Spleen (tissue), 11 donors: Measurements from ENCODE around the gene HPS4. TPM values are rescaled to one million over a fixed set of nuclear protein-coding genes. Genes with fewer than 3 reads are reported as not detected.
A peak's percentile ranks its signal among the peaks of the same experiment; 100 is the strongest.

Experiments
- DNase-seq: peaks from one replicate; pipeline ENCODE4 v3.0.0-alpha.2; 2020
- H3K27ac ChIP-seq, 8 donors: fragments of 200-600 bp; sonication (generic) in 7 of 8; 1 replicate in 4 of 8; 2 replicates in 4 of 8; pipeline versions ENCODE4 v1.5.0 to v1.8.0; 2016 to 2021; ENCODE audit warnings: inconsistent platforms in 4 of 8, mild to moderate bottlenecking in 4 of 8, moderate library complexity in 1 of 8
- H3K27me3 ChIP-seq, 7 donors: fragments of 200-600 bp; sonication (generic) in 6 of 7; replicated peaks in 1 of 7; 1 replicate in 4 of 7; 2 replicates in 3 of 7; pipeline versions ENCODE4 v1.5.0 to v1.8.0; 2016 to 2021; ENCODE audit warnings: inconsistent platforms in 3 of 7, mild to moderate bottlenecking in 1 of 7
- H3K36me3 ChIP-seq, 6 donors: fragments of 200-600 bp; sonication (generic) in 5 of 6; 1 replicate in 4 of 6; 2 replicates in 2 of 6; pipeline versions ENCODE4 v1.5.0 to v1.8.0; 2016 to 2021; ENCODE audit warnings: inconsistent platforms in 2 of 6
- H3K4me1 ChIP-seq, 6 donors: fragments of 200-600 bp; sonication (generic) in 5 of 6; 1 replicate in 3 of 6; 2 replicates in 3 of 6; pipeline versions ENCODE4 v1.5.0 to v1.8.0; 2016 to 2021; ENCODE audit warnings: inconsistent platforms in 3 of 6
- H3K4me3 ChIP-seq, 8 donors: fragments of 200-600 bp; sonication (generic) in 7 of 8; 1 replicate in 4 of 8; 2 replicates in 4 of 8; pipeline versions ENCODE4 v1.5.0 to v1.8.0; 2016 to 2021; ENCODE audit warnings: inconsistent platforms in 4 of 8, mild to moderate bottlenecking in 4 of 8, moderate library complexity in 2 of 8
- H3K9me3 ChIP-seq, 8 donors: fragments of 200-600 bp; sonication (generic) in 7 of 8; 1 replicate in 4 of 8; 2 replicates in 4 of 8; pipeline versions ENCODE4 v1.5.0 to v1.8.0; 2016 to 2021; ENCODE audit warnings: inconsistent platforms in 4 of 8
- POLR2A ChIP-seq, 3 donors: fragments of 450-650 bp; IDR thresholded peaks; one replicate each; pipeline ENCODE4 v1.5.1; 2017; ENCODE audit warnings: antibody characterized with exemption in 3 of 3, mild to moderate bottlenecking in 1 of 3
- POLR2AphosphoS5 ChIP-seq, 3 donors: sonication (generic); formaldehyde crosslinking; IDR thresholded peaks; one replicate each; pipeline ENCODE4 v1.5.1; 2017; ENCODE audit warnings: antibody characterized with exemption in 3 of 3
- WGBS, 5 donors: extraction: QIAGEN DNeasy Blood & Tissue Kit in 3 of 5; methylation state at CpG; one replicate each; pipeline versions ENCODE4 v1.1.5 to v1.1.7; 2013 to 2018; 5-methylcytosine and 5-hydroxymethylcytosine counted together
- intact Hi-C: fragments of 100-400 bp; cut with DNase I; formaldehyde crosslinking; loops from one replicate; pipeline ENCODE4 v1.15.0; 2023; ENCODE audit warnings: low total_unique reads
- polyA plus RNA-seq, 3 donors: library from polyadenylated mRNA; stranded (reverse); fragments of 200-250 nt; gene quantifications; one replicate each; pipeline ENCODE4 v1.2.1, GENCODE V29; 2013
- total RNA-seq, 7 donors: library from RNA; depleted of rRNA in 3 of 7; stranded (reverse); fragments of >200 nt in 3 of 7; fragmentation: NEBNext Ultra II Directional in 4 of 7; extraction: Animal tissue kit (Norgen Biotek cat#: 25700) in 4 of 7; gene quantifications; one replicate each; pipeline versions ENCODE4 v1.1.0 to v1.2.1, GENCODE V29; 2016 to 2021
- TF ChIP-seq, protein P1 (sequence below), 11 experiments: fragments of 200-600 bp in 7 of 11; fragments of 450-650 bp in 4 of 11; sonication (generic) in 4 of 11; IDR thresholded peaks in 8 of 11; conservative IDR thresholded peaks in 3 of 11; 1 replicate in 7 of 11; 2 replicates in 4 of 11; pipeline versions ENCODE4 v1.4.0 to v1.8.0; 2016 to 2021; ENCODE audit warnings: antibody characterized with exemption in 11 of 11, inconsistent platforms in 4 of 11, mild to moderate bottlenecking in 1 of 11
- donor health status: healthy with polysubstance abuse.
- donor health status: DM: no; HTN: no; CAD: no; lungs with moderate emphysema.
- donor health status: DM: no; HTN: no; CAD: no.
- donor health status: Bipolar disorder and iron deficiency.
- donor health status: healthy.
- donor health status: DM: no; HTN: no; CAD: no.
- donor health status: DM: yes; HTN: yes; CAD: no.

The HPS4 gene
- total and polyA plus RNA-seq, 10 donors, result 15.2 to 56.6 (median 37.5) TPM

DNA sequence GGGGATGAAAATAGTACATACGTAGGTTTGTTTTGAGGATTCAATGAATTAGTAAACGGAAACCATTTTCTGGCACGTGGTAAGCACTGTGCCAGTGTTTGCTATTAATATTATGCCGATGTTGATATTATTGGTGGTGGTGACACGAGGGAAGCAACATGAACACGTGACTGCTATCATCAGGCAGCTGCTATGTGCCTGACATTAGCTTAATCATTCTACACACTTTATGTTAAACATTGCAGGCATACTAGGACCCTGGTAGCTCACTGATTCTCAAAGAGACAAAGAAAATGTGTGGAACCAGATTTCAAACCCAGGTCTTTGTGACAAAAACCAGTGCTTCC lies 750 bp upstream of the HPS4 start:
- 5 to 17% (median 9%) methylated on average over 6 of the region's 6 CpGs for WGBS, 5 donors
- no peaks in the 10 kb centered on the region for H3K27me3 ChIP-seq
- H3K4me3 ChIP-seq, result peak overlapping the region; percentile 75 to 93 (median 83)
- DNase-seq, result no peak
- peaks cover 48 to 69% (median 66%) of the 10 kb centered on the region in 6 donors for H3K4me1 ChIP-seq
- intact Hi-C loops, result loop anchor here (10.0 kb wide), 1 partner anchor 180 kb away; no protein-coding TSS in a partner anchor
- TF ChIP-seq, protein P1, sequence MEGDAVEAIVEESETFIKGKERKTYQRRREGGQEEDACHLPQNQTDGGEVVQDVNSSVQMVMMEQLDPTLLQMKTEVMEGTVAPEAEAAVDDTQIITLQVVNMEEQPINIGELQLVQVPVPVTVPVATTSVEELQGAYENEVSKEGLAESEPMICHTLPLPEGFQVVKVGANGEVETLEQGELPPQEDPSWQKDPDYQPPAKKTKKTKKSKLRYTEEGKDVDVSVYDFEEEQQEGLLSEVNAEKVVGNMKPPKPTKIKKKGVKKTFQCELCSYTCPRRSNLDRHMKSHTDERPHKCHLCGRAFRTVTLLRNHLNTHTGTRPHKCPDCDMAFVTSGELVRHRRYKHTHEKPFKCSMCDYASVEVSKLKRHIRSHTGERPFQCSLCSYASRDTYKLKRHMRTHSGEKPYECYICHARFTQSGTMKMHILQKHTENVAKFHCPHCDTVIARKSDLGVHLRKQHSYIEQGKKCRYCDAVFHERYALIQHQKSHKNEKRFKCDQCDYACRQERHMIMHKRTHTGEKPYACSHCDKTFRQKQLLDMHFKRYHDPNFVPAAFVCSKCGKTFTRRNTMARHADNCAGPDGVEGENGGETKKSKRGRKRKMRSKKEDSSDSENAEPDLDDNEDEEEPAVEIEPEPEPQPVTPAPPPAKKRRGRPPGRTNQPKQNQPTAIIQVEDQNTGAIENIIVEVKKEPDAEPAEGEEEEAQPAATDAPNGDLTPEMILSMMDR (IDR thresholded peaks at IDR 0.05 in 8 of 11, conservative IDR thresholded peaks at IDR 0.05 in 3 of 11), result no peak
- TF ChIP-seq POLR2A (IDR thresholded peaks at IDR 0.05), result no peak
- TF ChIP-seq POLR2AphosphoS5 (IDR thresholded peaks at IDR 0.05), result no peak
- peaks cover 0 to 44% (median 28%) of the 10 kb centered on the region in 6 donors for H3K36me3 ChIP-seq
- H3K27ac ChIP-seq, result peak overlapping the region; percentile 93 to 98 (median 96)
- H3K9me3 ChIP-seq, result no peaks in the 10 kb centered on the region

DNA sequence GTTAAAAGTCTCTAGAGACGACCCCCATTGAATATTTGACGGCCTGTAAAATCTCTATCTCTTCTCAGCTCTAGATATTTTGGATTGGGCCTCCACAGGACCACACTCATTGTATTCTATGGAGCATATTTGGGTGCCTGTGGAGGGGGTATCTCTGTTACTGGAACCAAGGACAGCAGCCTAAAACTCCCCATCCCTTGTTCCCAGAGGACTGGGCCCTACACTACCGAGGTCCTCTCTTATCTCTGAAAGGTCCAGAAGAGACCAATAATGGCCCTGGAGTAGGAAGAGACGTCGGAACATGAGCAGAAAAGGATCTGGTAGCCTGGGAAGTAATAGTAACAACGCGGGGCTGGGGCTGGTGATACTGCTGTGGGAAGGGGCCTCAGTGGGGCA lies 542 bp downstream of the HPS4 start:
- Histone ChIP-seq H3K4me1 (peaks cover 55 to 82% (median 79%) of the 10 kb centered on the region in 6 donors), H3K27me3 (no peaks in the 10 kb centered on the region), H3K36me3 (peaks cover 0 to 41% (median 15%) of the 10 kb centered on the region in 6 donors), H3K9me3 (no peaks in the 10 kb centered on the region), H3K27ac (peak overlapping the region; percentile 93 to 98 (median 96)), H3K4me3 (peak overlapping the region; percentile 75 to 93 (median 83))
- TF ChIP-seq, protein P1 (IDR thresholded peaks at IDR 0.05 in 8 of 11, conservative IDR thresholded peaks at IDR 0.05 in 3 of 11), result no peak
- 9 to 14% (median 10%) methylated on average over 7 of the region's 7 CpGs for WGBS, 5 donors
- DNase-seq, result no peak
- intact Hi-C loops, result loop anchor here (10.0 kb wide), 1 partner anchor 182 kb away; no protein-coding TSS in a partner anchor

DNA sequence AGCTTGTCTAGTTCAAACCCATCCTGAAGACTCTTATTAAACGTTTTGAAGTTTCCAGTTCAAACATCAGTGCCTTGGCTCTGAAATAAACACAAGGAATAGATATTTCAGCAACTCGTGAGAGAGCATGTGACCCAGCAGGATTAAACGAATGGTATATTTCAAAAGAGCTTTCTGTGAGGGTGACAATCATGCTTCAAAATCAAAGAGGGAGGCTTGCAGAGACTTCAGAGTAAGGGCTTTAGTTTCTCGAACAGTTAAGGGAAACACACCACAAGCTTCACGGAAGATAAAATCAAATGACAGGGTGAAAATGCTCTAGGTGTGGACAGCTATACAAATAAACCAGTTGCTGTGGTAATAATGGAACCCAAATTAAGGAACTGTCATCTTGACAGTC lies 1.4 kb downstream of the HPS4 start:
- H3K36me3 ChIP-seq, result peaks cover 0 to 41% (median 10%) of the 10 kb centered on the region in 6 donors
- WGBS, 5 donors, result 41 to 48% (median 43%) methylated on average over 5 of the region's 5 CpGs
- H3K9me3 ChIP-seq, result no peaks in the 10 kb centered on the region
- H3K4me3 ChIP-seq, result peak overlapping the region in 1 of 8 donors; percentile 93
- H3K27me3 ChIP-seq, result no peaks in the 10 kb centered on the region
- TF ChIP-seq, protein P1 (IDR thresholded peaks at IDR 0.05 in 8 of 11, conservative IDR thresholded peaks at IDR 0.05 in 3 of 11), result no peak
- TF ChIP-seq POLR2AphosphoS5 (IDR thresholded peaks at IDR 0.05) (no peak), POLR2A (IDR thresholded peaks at IDR 0.05) (no peak)
- peak overlapping the region in 3 of 8 donors; percentile 10 to 98 (median 93) for H3K27ac ChIP-seq
- peaks cover 55 to 91% (median 86%) of the 10 kb centered on the region in 6 donors for H3K4me1 ChIP-seq
- intact Hi-C loops, result loop anchor here (10.0 kb wide), 1 partner anchor 183 kb away; no protein-coding TSS in a partner anchor
- no peak for DNase-seq

DNA sequence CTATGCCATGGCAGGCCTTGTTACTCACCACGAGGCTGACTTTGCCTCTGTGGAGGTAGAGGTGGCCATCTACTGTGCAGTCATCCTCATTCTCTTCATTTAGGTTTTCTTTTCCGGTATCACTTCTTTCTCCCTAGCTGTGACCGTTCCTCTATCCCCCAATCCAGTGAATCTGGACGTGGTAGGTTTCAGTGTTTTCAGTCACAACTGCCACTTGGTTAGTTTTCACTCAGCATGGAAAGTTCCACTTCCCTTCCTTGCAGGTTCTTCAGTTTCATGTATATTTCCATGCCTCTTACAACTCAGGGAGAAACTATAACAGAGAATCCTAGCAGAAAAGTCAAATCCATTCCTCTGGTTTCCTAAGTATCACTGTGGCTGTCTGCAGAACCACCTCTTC lies 1.9 kb downstream of the HPS4 start:
- H3K9me3 ChIP-seq, result no peaks in the 10 kb centered on the region
- H3K36me3 ChIP-seq, result peaks cover 0 to 41% (median 11%) of the 10 kb centered on the region in 6 donors
- no peaks in the 10 kb centered on the region for H3K27me3 ChIP-seq
- no peak for DNase-seq
- intact Hi-C loops, result loop anchor here (10.0 kb wide), 1 partner anchor 183 kb away; no protein-coding TSS in a partner anchor
- TF ChIP-seq POLR2A (IDR thresholded peaks at IDR 0.05) (no peak), POLR2AphosphoS5 (IDR thresholded peaks at IDR 0.05) (no peak)
- TF ChIP-seq, protein P1 (IDR thresholded peaks at IDR 0.05 in 8 of 11, conservative IDR thresholded peaks at IDR 0.05 in 3 of 11), result no peak
- peak overlapping the region in 3 of 8 donors; percentile 10 to 98 (median 16) for H3K27ac ChIP-seq
- WGBS, 5 donors, result 56 to 68% (median 62%) methylated on average over 4 of the region's 4 CpGs
- peaks cover 55 to 95% (median 87%) of the 10 kb centered on the region in 6 donors for H3K4me1 ChIP-seq
- H3K4me3 ChIP-seq, result no peak overlapping the region
